Transverse colon (tissue), 4 donors: ENCODE results near the gene ZKSCAN1. TPM values are rescaled to one million over a fixed set of nuclear protein-coding genes. Genes with fewer than 3 reads are reported as not detected.

Source experiments
- DNase-seq: peaks from one replicate; pipeline ENCODE4 v3.0.0-alpha.2; 2019
- H3K27ac ChIP-seq, 4 donors: fragments of 200-600 bp; sonication (generic); 2 replicates each; pipeline ENCODE4 v1.5.1; 2016 to 2018; ENCODE audit warnings: inconsistent platforms in 4 of 4
- H3K27me3 ChIP-seq: fragments of 200-600 bp; sonication (generic); 2 replicates; pipeline ENCODE4 v1.5.1; 2017; ENCODE audit warnings: inconsistent platforms
- H3K36me3 ChIP-seq, 4 donors: fragments of 200-600 bp; sonication (generic); 2 replicates each; pipeline ENCODE4 v1.5.1; 2017 to 2019; ENCODE audit warnings: inconsistent platforms in 4 of 4
- H3K4me1 ChIP-seq, 4 donors: fragments of 200-600 bp; sonication (generic); 2 replicates each; pipeline ENCODE4 v1.5.1; 2017 to 2020; ENCODE audit warnings: inconsistent platforms in 4 of 4
- H3K4me3 ChIP-seq, 4 donors: fragments of 200-600 bp; sonication (generic); 1 replicate in 1 of 4; 2 replicates in 3 of 4; pipeline versions ENCODE4 v1.5.1 to v1.6.1; 2017 to 2019; ENCODE audit warnings: inconsistent platforms in 4 of 4
- H3K9me3 ChIP-seq, 2 donors: fragments of 200-600 bp; sonication (generic); 2 replicates each; pipeline ENCODE4 v1.5.1; 2017 to 2019; ENCODE audit warnings: inconsistent platforms in 2 of 2
- EP300 ChIP-seq: sonication (generic); formaldehyde crosslinking; IDR thresholded peaks from one replicate; pipeline ENCODE4 v1.6.1; 2017; ENCODE audit warnings: antibody characterized with exemption, low read depth
- POLR2A ChIP-seq: fragments of 450-650 bp; IDR thresholded peaks from one replicate; pipeline ENCODE4 v1.6.1; 2016; ENCODE audit warnings: antibody characterized with exemption, mild to moderate bottlenecking, moderate library complexity
- POLR2AphosphoS5 ChIP-seq, 3 donors: sonication (generic); formaldehyde crosslinking; IDR thresholded peaks; one replicate each; pipeline ENCODE4 v1.6.1; 2016; ENCODE audit warnings: antibody characterized with exemption in 3 of 3
- WGBS, 2 donors: methylation state at CpG; one replicate each; pipeline ENCODE4 v1.1.5; 2018; ENCODE audit warnings: low coverage in 1 of 2; 5-methylcytosine and 5-hydroxymethylcytosine counted together
- in situ Hi-C, 4 donors: fragments of 200-750 bp; cut with MboI; loops; one replicate each; pipeline versions ENCODE4 v1.15.0 to v1.15.1; 2017; ENCODE audit warnings: low sequenced_read_pairs in 3 of 4, low pct_ligation_motif_present in 1 of 4, low pct_unique_long_range_greater_than_20kb in 1 of 4
- intact Hi-C: fragments of 100-400 bp; cut with DNase I; formaldehyde crosslinking; loops from one replicate; pipeline ENCODE4 v1.15.1; 2023; ENCODE audit warnings: low total_unique reads
- total RNA-seq, 4 donors: library from RNA; depleted of rRNA; stranded (reverse); fragments of >200 nt; gene quantifications; one replicate each; pipeline ENCODE4 v1.1.0, GENCODE V29; 2016
- TF ChIP-seq, protein P1 (sequence below), 5 experiments: fragments of 200-600 bp in 3 of 5; fragments of 450-650 bp in 2 of 5; sonication (generic) in 3 of 5; IDR thresholded peaks; 1 replicate in 2 of 5; 2 replicates in 3 of 5; pipeline ENCODE4 v1.5.1; 2016 to 2017; ENCODE audit warnings: antibody characterized with exemption in 5 of 5, inconsistent platforms in 3 of 5, mild to moderate bottlenecking in 2 of 5, moderate library complexity in 1 of 5

ZKSCAN1 gene
- total RNA-seq, 4 donors from 2014 or later, result 63.1 to 97.5 (median 84.5) TPM

DNA sequence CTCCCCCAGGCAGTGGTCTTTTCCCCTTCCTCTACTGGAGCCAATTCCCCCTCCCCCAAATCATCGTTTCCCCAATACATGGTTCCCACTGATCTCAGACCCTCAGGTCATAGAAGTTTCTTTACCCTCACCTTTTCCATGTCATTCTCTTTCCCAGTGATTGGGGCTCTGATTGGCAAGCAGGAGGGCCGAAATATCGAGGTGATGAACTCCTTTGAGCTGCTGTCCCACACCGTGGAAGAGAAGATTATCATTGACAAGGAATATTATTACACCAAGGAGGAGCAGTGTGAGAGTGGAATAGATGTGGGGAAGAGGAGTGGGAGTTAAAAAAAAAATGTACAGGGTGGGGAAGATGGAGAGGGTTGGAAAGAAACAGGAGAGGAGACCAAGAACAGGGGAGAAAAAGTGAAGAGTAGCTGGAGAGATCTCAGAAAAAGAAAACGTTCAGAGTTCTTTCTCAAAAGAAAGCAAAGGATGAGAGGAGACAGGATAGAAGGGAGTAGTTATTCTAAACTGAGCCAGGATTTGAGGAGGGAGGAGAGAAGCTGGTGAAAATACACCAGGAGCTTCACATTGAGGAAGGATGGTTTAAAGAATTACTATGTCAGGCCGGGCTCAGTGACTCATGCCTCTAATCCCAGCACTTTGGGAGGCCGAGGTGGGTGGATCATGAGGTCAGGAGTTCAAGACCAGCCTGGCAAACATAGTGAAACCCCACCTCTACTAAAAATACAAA is 74.2 kb downstream of the ZKSCAN1 start:
- intact Hi-C loops, result loop anchor here (5.0 kb wide), 1 partner anchor 38 kb away; the partner anchor contains the start of gene MBLAC1
- no peak for TF ChIP-seq POLR2A
- TF ChIP-seq, protein P1, sequence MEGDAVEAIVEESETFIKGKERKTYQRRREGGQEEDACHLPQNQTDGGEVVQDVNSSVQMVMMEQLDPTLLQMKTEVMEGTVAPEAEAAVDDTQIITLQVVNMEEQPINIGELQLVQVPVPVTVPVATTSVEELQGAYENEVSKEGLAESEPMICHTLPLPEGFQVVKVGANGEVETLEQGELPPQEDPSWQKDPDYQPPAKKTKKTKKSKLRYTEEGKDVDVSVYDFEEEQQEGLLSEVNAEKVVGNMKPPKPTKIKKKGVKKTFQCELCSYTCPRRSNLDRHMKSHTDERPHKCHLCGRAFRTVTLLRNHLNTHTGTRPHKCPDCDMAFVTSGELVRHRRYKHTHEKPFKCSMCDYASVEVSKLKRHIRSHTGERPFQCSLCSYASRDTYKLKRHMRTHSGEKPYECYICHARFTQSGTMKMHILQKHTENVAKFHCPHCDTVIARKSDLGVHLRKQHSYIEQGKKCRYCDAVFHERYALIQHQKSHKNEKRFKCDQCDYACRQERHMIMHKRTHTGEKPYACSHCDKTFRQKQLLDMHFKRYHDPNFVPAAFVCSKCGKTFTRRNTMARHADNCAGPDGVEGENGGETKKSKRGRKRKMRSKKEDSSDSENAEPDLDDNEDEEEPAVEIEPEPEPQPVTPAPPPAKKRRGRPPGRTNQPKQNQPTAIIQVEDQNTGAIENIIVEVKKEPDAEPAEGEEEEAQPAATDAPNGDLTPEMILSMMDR (IDR thresholded peaks at IDR 0.05), result no peak
- no peak for TF ChIP-seq EP300
- no peak for TF ChIP-seq POLR2AphosphoS5 (IDR thresholded peaks at IDR 0.05)
- in situ Hi-C loops, result no loop called here

DNA sequence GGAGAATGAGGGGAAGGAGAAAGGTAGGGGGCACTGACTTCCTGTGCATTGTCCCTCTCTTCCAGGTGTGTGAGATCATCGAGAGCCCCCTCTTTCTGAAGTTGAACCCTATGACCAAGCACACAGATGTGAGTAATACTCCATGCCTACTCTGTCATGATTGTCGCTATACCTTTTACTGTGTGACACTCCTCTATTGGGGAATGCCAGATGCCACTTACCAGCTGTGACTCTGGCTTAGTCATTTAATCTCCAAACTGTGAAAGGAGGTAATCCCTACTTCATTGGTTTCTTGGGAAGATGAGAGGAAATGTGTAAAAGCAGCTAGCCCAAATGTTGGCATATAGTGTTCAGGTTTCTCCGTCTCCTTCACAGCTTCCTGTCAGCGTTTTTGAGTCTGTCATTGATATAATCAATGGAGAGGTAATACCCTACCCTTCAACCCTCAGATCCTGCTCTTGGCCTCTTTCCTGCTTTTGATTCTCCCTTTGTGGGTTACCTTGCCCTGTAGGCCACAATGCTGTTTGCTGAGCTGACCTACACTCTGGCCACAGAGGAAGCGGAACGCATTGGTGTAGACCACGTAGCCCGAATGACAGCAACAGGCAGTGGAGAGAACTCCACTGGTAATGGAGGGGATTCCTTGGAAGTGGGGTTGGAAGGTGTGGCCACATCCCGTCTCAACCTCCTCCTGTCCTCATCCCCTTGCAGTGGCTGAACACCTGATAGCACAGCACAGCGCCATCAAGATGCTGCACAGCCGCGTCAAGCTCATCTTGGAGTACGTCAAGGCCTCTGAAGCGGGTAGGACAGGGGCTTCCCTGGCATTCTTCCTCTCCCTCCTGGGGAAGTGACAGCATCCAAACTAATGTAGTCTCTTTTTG is 75.4 kb downstream of the ZKSCAN1 start:
- intact Hi-C loops, result no loop called here
- TF ChIP-seq POLR2A (no peak), EP300 (no peak), POLR2AphosphoS5 (IDR thresholded peaks at IDR 0.05) (no peak)
- TF ChIP-seq, protein P1 (IDR thresholded peaks at IDR 0.05), result no peak
- in situ Hi-C loops, result no loop called here
- no peak for DNase-seq
- no peaks in the 10 kb centered on the region for H3K27me3 ChIP-seq
- H3K4me3 ChIP-seq, result no peak overlapping the region
- 86 to 89% methylated on average over 4 to 14 of the region's 14 CpGs for WGBS, 2 donors
- peaks cover 0 to 26% (median 11%) of the 10 kb centered on the region in 4 donors for H3K36me3 ChIP-seq
- H3K9me3 ChIP-seq, result no peaks in the 10 kb centered on the region
- no peak overlapping the region for H3K27ac ChIP-seq
- peaks cover 13 to 21% (median 19%) of the 10 kb centered on the region in 4 donors for H3K4me1 ChIP-seq

More for the DNA sequence above, 74.2 kb downstream of the ZKSCAN1 start:
- no peaks in the 10 kb centered on the region for H3K27me3 ChIP-seq
- WGBS, 2 donors, result 20 to 25% methylated on average over 3 to 7 of the region's 7 CpGs
- no peaks in the 10 kb centered on the region for H3K9me3 ChIP-seq
- peak overlapping the region; percentile 89 to 93 (median 92) for H3K27ac ChIP-seq
- H3K4me3 ChIP-seq, result peak overlapping the region; percentile 66 to 90 (median 78)
- peaks cover 13 to 21% (median 19%) of the 10 kb centered on the region in 4 donors for H3K4me1 ChIP-seq
- no peak for DNase-seq
- H3K36me3 ChIP-seq, result peaks cover 0 to 16% (median 6%) of the 10 kb centered on the region in 4 donors

Other genes starting within 250 kb of the ZKSCAN1 start
- gene CYP3A4, start 231.4 kb upstream of the ZKSCAN1 start, total RNA-seq, result 10 to 100 TPM in 3 of 4 donors, not detected in 1; 10.0 to 44.9 (median 22.1) TPM
- gene CYP3A43, start 187.6 kb upstream of the ZKSCAN1 start, total RNA-seq, result not detected
- gene OR2AE1, start 138.6 kb upstream of the ZKSCAN1 start, total RNA-seq, result not detected
- gene TRIM4, start 96.1 kb upstream of the ZKSCAN1 start, total RNA-seq, result 10 to 100 TPM; 20.9 to 43.3 (median 39.6) TPM
- gene GJC3, start 86.0 kb upstream of the ZKSCAN1 start, total RNA-seq, result not detected
- 10 to 100 TPM in 1 of 4 donors, 1 to 10 TPM in 1, not detected in 2; 3.2 to 17.1 TPM for gene AZGP1, start 39.6 kb upstream of the ZKSCAN1 start, total RNA-seq
- 10 to 100 TPM in 2 of 4 donors, 1 to 10 TPM in 1, under 1 TPM in 1; 0.75 to 28.7 (median 10.0) TPM for gene ZSCAN21, start 34.2 kb downstream of the ZKSCAN1 start, total RNA-seq
- 10 to 100 TPM; 37.4 to 42.7 (median 41.0) TPM for gene ZNF3, start 66.1 kb downstream of the ZKSCAN1 start, total RNA-seq
- 10 to 100 TPM; 18.3 to 61.3 (median 44.5) TPM for gene COPS6, start 73.4 kb downstream of the ZKSCAN1 start, total RNA-seq
- 10 to 100 TPM; 30.3 to 72.6 (median 38.7) TPM for gene MCM7, start 85.8 kb downstream of the ZKSCAN1 start, total RNA-seq
- gene AP4M1, start 86.0 kb downstream of the ZKSCAN1 start, total RNA-seq, result 10 to 100 TPM; 16.5 to 86.0 (median 54.9) TPM
- gene TAF6, start 103.8 kb downstream of the ZKSCAN1 start, total RNA-seq, result 100 to 1,000 TPM in 1 of 4 donors, 10 to 100 TPM in 3; 18.0 to 581 (median 43.9) TPM
- 1 to 10 TPM; 4.9 to 9.4 (median 7.0) TPM for gene CNPY4, start 104.0 kb downstream of the ZKSCAN1 start, total RNA-seq
- 1 to 10 TPM in 2 of 4 donors, not detected in 2; 4.4 to 5.6 TPM for gene MBLAC1, start 111.4 kb downstream of the ZKSCAN1 start, total RNA-seq
- gene LAMTOR4, start 133.3 kb downstream of the ZKSCAN1 start, total RNA-seq, result 100 to 1,000 TPM; 105 to 403 (median 256) TPM
- 100 to 1,000 TPM in 1 of 4 donors, 10 to 100 TPM in 3; 43.5 to 111 (median 51.2) TPM for gene TRAPPC14, start 143.1 kb downstream of the ZKSCAN1 start, total RNA-seq
- gene GAL3ST4, start 153.0 kb downstream of the ZKSCAN1 start, total RNA-seq, result 1 to 10 TPM in 3 of 4 donors, not detected in 1; 2.0 to 5.1 (median 3.8) TPM
- gene GPC2, start 161.8 kb downstream of the ZKSCAN1 start, total RNA-seq, result 10 to 100 TPM in 2 of 4 donors, 1 to 10 TPM in 1, not detected in 1; 3.5 to 17.2 (median 12.5) TPM
- gene STAG3, start 162.3 kb downstream of the ZKSCAN1 start, total RNA-seq, result 1 to 10 TPM in 2 of 4 donors, under 1 TPM in 1, not detected in 1; 0.96 to 9.4 (median 2.2) TPM
- gene PVRIG, start 204.4 kb downstream of the ZKSCAN1 start, total RNA-seq, result 1 to 10 TPM in 2 of 4 donors, not detected in 2; 2.2 to 4.3 TPM